PC-9 (cell line): ENCODE data around the gene GPR68. TPM values are rescaled to one million over a fixed set of nuclear protein-coding genes. Genes with fewer than 3 reads are reported as not detected.

Source experiments
- BruUV-seq: library from RNA; stranded (reverse); fragments of 400-500 nt; replicated peaks from 2 replicates; lab custom pipeline; 2021; lab: Mats Ljungman, UMichigan
- CTCF ChIA-PET: fragments of 300-600 bp; sonication (Branson Sonifier 250); formaldehyde crosslinking; loops from one replicate; lab custom pipeline; 2022; ENCODE audit warnings: antibody characterized with exemption; lab: Charles Lee
- POLR2A ChIA-PET: fragments of 300-600 bp; sonication (Branson Sonifier 250); formaldehyde crosslinking; loops from one replicate; lab custom pipeline; 2022; ENCODE audit warnings: antibody characterized with exemption; ENCODE audit not compliant: unreplicated experiment; lab: Charles Lee
- DNase-seq, 2 experiments: peaks; one replicate each; pipeline versions ENCODE4 v3.0.0 to v3.0.0-alpha.2; 2015 to 2022; ENCODE audit warnings: mixed read lengths in 1 of 2
- H2AFZ ChIP-seq: fragments of 200-600 bp; sonication (generic); 2 replicates; pipeline ENCODE4 v1.8.1; 2017; ENCODE audit warnings: antibody characterized with exemption
- H3F3A ChIP-seq: fragments of 200-600 bp; sonication (generic); 2 replicates; pipeline ENCODE4 v1.8.1; 2017; ENCODE audit warnings: antibody characterized with exemption, mild to moderate bottlenecking, low read depth; ENCODE audit not compliant: insufficient read depth
- H3K27ac ChIP-seq: fragments of 200-600 bp; sonication (generic); 2 replicates; pipeline ENCODE4 v1.6.1; 2016; ENCODE audit warnings: mixed run types
- H3K27me3 ChIP-seq: fragments of 200-600 bp; sonication (generic); 2 replicates; pipeline ENCODE4 v1.6.1; 2016; ENCODE audit warnings: low read depth, mixed run types; ENCODE audit not compliant: insufficient read depth
- H3K36me3 ChIP-seq: fragments of 200-600 bp; sonication (generic); 2 replicates; pipeline ENCODE4 v1.6.1; 2016; ENCODE audit warnings: low read depth, mixed run types
- H3K4me1 ChIP-seq: fragments of 200-600 bp; sonication (generic); replicated peaks from 2 replicates; pipeline ENCODE4 v1.6.1; 2016; ENCODE audit warnings: mixed run types; ENCODE audit not compliant: insufficient read depth
- H3K4me2 ChIP-seq: fragments of 200-600 bp; sonication (generic); 2 replicates; pipeline ENCODE4 v1.6.1; 2017; ENCODE audit warnings: mixed run types
- H3K4me3 ChIP-seq: fragments of 200-600 bp; sonication (generic); 2 replicates; pipeline ENCODE4 v1.6.1; 2016; ENCODE audit warnings: mixed run types
- H3K79me2 ChIP-seq: fragments of 200-600 bp; sonication (generic); 2 replicates; pipeline ENCODE4 v1.6.1; 2017; ENCODE audit warnings: low read depth, mixed run types
- H3K9me2 ChIP-seq: fragments of 200-600 bp; sonication (generic); 2 replicates; pipeline ENCODE4 v1.8.1; 2017; ENCODE audit warnings: mild to moderate bottlenecking; ENCODE audit not compliant: insufficient read depth
- H3K9me3 ChIP-seq: fragments of 200-600 bp; sonication (generic); 2 replicates; pipeline ENCODE4 v1.8.1; 2016; ENCODE audit warnings: low read depth; ENCODE audit not compliant: insufficient read depth
- H4K20me1 ChIP-seq: fragments of 200-600 bp; sonication (generic); 2 replicates; pipeline ENCODE4 v1.8.1; 2017; ENCODE audit not compliant: insufficient read depth
- EZH2 ChIP-seq: fragments of 200-600 bp; sonication (generic); IDR thresholded peaks from 2 replicates; pipeline ENCODE4 v1.8.0; 2017; ENCODE audit warnings: antibody characterized with exemption, low read depth
- intact Hi-C: fragments of 100-400 bp; cut with micrococcal nuclease; formaldehyde crosslinking; loops from one replicate; pipeline ENCODE4 v1.10.0; 2022; ENCODE audit not compliant: unreplicated experiment
- total RNA-seq: library from RNA; stranded (reverse); gene quantifications from 2 replicates; pipeline ENCODE4 v1.2.3, GENCODE V29; 2021
- TF ChIP-seq, protein P1 (sequence below): fragments of 200-600 bp; sonication (generic); conservative IDR thresholded peaks from 2 replicates; pipeline ENCODE4 v1.6.1; 2017; ENCODE audit warnings: mixed run types, antibody characterized with exemption, mild to moderate bottlenecking, moderate library complexity

The GPR68 gene
- total RNA-seq, 1 experiment from 2014 or later, result not detected

DNA sequence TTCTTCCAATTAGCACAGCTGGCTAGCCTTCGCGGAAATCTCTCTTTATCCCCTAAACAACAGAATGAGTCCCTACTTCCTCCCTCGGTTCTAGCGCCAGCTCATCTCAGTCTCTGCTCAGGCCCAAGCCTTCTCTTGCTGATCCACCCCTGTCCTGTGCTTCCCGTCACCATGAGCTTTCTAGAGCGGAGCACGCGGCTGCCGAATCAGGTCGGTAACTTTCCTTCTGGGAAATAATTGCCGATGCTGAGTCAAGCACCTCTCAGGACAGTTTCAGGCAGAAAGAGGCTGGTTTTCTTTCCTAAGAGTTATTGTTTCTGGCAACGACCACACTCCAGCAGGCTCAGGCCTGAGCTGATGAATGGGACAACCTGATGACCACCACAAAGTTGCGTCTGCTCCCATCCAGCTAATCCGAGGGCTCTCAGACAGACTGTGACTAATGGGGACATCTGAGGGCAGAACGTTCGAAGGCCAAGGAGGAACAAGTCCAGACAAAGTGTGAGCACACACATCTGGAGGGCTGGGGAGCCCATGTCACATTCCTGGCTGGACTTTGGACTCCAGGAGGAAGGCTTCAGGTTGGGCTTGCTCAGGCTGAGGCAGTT lies 13.6 kb upstream of the GPR68 start:
- H3K27me3 ChIP-seq, result peaks cover 8% of the 10 kb centered on the region; the same call in 1 of the 2 replicates
- no peak for TF ChIP-seq EZH2
- TF ChIP-seq, protein P1, sequence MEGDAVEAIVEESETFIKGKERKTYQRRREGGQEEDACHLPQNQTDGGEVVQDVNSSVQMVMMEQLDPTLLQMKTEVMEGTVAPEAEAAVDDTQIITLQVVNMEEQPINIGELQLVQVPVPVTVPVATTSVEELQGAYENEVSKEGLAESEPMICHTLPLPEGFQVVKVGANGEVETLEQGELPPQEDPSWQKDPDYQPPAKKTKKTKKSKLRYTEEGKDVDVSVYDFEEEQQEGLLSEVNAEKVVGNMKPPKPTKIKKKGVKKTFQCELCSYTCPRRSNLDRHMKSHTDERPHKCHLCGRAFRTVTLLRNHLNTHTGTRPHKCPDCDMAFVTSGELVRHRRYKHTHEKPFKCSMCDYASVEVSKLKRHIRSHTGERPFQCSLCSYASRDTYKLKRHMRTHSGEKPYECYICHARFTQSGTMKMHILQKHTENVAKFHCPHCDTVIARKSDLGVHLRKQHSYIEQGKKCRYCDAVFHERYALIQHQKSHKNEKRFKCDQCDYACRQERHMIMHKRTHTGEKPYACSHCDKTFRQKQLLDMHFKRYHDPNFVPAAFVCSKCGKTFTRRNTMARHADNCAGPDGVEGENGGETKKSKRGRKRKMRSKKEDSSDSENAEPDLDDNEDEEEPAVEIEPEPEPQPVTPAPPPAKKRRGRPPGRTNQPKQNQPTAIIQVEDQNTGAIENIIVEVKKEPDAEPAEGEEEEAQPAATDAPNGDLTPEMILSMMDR, result no peak
- H3K9me2 ChIP-seq, result no peaks in the 10 kb centered on the region
- no peak overlapping the region for H3K27ac ChIP-seq
- ChIA-PET POLR2A (no interaction called here), CTCF (no interaction called here)
- no peak for DNase-seq
- no peaks in the 10 kb centered on the region for H3F3A ChIP-seq
- H4K20me1 ChIP-seq, result no peaks in the 10 kb centered on the region
- H3K79me2 ChIP-seq, result no peaks in the 10 kb centered on the region
- no peak overlapping the region for H3K4me2 ChIP-seq
- H3K9me3 ChIP-seq, result no peaks in the 10 kb centered on the region
- H3K4me3 ChIP-seq, result no peak overlapping the region
- H3K4me1 ChIP-seq, result no peaks in the 10 kb centered on the region
- H3K36me3 ChIP-seq, result no peaks in the 10 kb centered on the region
- H2AFZ ChIP-seq, result no peak overlapping the region
- no TSS peak for BruUV-seq
- intact Hi-C loops, result no loop called here

DNA sequence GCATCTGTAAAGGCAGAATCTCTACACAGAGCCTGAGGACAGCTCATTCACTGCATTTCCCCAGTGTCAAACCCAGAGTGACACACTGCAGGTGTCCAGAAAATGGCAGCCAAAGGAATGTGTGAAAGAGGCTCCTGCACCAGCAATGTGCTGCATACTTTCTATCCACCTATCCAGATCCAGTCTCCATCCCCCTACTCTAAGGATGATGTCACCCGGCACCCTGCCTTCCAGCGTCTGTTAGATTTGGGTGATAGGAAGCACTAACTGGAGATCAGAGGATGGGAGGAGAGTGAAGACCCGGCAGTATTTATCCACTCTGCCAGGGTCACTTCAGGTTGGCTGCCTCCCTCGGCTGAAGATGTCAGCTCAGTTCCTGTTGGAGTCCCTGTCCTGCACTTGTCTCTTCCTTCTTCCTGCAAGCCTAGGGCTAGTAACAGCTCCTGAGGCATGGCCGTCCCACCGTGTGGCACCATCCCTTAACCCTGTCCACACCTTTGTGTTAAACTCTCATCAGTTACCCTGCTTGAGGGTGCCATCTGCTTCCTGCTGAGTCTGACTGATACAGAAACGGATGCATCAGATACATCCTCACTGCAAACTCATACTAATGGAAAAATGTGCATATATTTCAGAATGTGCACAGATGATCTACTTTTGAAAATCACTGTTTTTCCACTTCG lies 13.0 kb upstream of the GPR68 start:
- Histone ChIP-seq H3K9me3 (no peaks in the 10 kb centered on the region), H4K20me1 (no peaks in the 10 kb centered on the region), H3K4me1 (no peaks in the 10 kb centered on the region), H3K4me2 (no peak overlapping the region), H3K27me3 (peaks cover 13% of the 10 kb centered on the region; the same call in 1 of the 2 replicates), H3K4me3 (no peak overlapping the region), H3K36me3 (no peaks in the 10 kb centered on the region), H3K9me2 (no peaks in the 10 kb centered on the region), H3F3A (no peaks in the 10 kb centered on the region), H3K79me2 (no peaks in the 10 kb centered on the region), H2AFZ (no peak overlapping the region), H3K27ac (no peak overlapping the region)
- CTCF ChIA-PET, result no interaction called here
- POLR2A ChIA-PET, result interaction anchor here (0.7 kb wide), 1 partner anchor 85 kb away, joined by 5 read pairs; no protein-coding TSS in a partner anchor
- DNase-seq, result no peak
- TF ChIP-seq EZH2, result no peak
- TF ChIP-seq, protein P1, result no peak
- intact Hi-C loops, result no loop called here
- BruUV-seq, result no TSS peak

DNA sequence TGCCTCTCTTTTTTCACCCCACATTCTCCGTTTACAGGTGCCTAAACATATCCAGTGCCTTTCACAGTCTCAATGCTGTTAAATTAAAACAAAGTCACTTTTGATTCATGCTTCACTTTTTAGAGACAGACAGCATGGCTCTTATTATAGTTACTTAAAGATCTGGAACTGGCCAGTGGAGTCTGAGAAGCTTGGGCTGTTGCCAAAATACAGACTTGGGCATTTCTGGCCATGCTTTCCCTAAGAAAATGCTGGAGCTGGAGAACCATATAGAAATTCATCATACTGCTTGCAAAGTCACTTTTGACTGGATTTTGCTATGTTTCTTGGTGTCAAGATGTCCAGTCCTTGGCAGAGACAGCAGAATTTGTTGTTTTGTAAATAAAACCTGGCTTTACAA lies 12.2 kb upstream of the GPR68 start:
- intact Hi-C loops, result no loop called here
- no peaks in the 10 kb centered on the region for H3K9me3 ChIP-seq
- H4K20me1 ChIP-seq, result no peaks in the 10 kb centered on the region
- no peaks in the 10 kb centered on the region for H3K4me1 ChIP-seq
- H3K27ac ChIP-seq, result no peak overlapping the region
- peaks cover 13% of the 10 kb centered on the region; the same call in 1 of the 2 replicates for H3K27me3 ChIP-seq
- no peak for DNase-seq
- H3K36me3 ChIP-seq, result no peaks in the 10 kb centered on the region
- no peaks in the 10 kb centered on the region for H3K79me2 ChIP-seq
- ChIA-PET CTCF (no interaction called here), POLR2A (interaction anchor here (0.7 kb wide), 1 partner anchor 86 kb away, joined by 5 read pairs; no protein-coding TSS in a partner anchor)
- BruUV-seq, result no TSS peak
- no peak overlapping the region for H2AFZ ChIP-seq
- TF ChIP-seq, protein P1, result no peak
- TF ChIP-seq EZH2, result no peak
- no peak overlapping the region for H3K4me3 ChIP-seq
- no peaks in the 10 kb centered on the region for H3F3A ChIP-seq
- no peak overlapping the region for H3K4me2 ChIP-seq
- H3K9me2 ChIP-seq, result no peaks in the 10 kb centered on the region
